Thyroid gland (tissue), 4 donors: ENCODE measurements around the gene KCNIP4.

Experiments
- POLR2A ChIP-seq, 2 donors: fragments of 450-650 bp; IDR thresholded peaks; one replicate each; pipeline ENCODE4 v1.6.1; 2017; ENCODE audit warnings: antibody characterized with exemption in 2 of 2, mild to moderate bottlenecking in 2 of 2, moderate library complexity in 1 of 2
- TF ChIP-seq, protein P1 (sequence below), 6 experiments: fragments of 200-600 bp in 3 of 6; fragments of 450-650 bp in 3 of 6; sonication (generic) in 3 of 6; IDR thresholded peaks; one replicate each; pipeline ENCODE4 v1.5.1; 2016 to 2019; ENCODE audit warnings: antibody characterized with exemption in 6 of 6, mild to moderate bottlenecking in 2 of 6, inconsistent platforms in 1 of 6, moderate library complexity in 1 of 6

GRCh38 chr4:21869978-21870745, 78.4 kb downstream of the KCNIP4 start:
- TF ChIP-seq, protein P1, sequence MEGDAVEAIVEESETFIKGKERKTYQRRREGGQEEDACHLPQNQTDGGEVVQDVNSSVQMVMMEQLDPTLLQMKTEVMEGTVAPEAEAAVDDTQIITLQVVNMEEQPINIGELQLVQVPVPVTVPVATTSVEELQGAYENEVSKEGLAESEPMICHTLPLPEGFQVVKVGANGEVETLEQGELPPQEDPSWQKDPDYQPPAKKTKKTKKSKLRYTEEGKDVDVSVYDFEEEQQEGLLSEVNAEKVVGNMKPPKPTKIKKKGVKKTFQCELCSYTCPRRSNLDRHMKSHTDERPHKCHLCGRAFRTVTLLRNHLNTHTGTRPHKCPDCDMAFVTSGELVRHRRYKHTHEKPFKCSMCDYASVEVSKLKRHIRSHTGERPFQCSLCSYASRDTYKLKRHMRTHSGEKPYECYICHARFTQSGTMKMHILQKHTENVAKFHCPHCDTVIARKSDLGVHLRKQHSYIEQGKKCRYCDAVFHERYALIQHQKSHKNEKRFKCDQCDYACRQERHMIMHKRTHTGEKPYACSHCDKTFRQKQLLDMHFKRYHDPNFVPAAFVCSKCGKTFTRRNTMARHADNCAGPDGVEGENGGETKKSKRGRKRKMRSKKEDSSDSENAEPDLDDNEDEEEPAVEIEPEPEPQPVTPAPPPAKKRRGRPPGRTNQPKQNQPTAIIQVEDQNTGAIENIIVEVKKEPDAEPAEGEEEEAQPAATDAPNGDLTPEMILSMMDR (IDR thresholded peaks at IDR 0.05), result no peak
- TF ChIP-seq POLR2A (IDR thresholded peaks at IDR 0.05), result no peak
